HG03469 (cell line): ENCODE results near the gene REV3L.
A peak's percentile ranks its signal among the peaks of the same experiment; 100 is the strongest.
"Not testable (repeated sequence)": the region's sequence is repeated elsewhere in the genome, so short reads cannot be mapped to it uniquely, and the experiment has no call there.

Experiments
- ATAC-seq: cut with Tn5 transposase; IDR thresholded peaks from one replicate; pipeline ENCODE4 v1.9.1; 2021; ENCODE audit warnings: mild to moderate bottlenecking, moderate library complexity, moderate number of reproducible peaks; ENCODE audit not compliant: unreplicated experiment

The REV3L gene

GRCh38 chr6:111381123-111381522 lies 101.9 kb downstream of the REV3L start:
- ATAC-seq: no peak

- no peak for ATAC-seq
These were observed 103.2 kb downstream of the REV3L start for GRCh38 chr6:111379831-111380230.

- no peak for ATAC-seq
These were observed 103.7 kb downstream of the REV3L start for GRCh38 chr6:111379302-111379701.

- ATAC-seq: no peak
These were observed 105.4 kb downstream of the REV3L start for GRCh38 chr6:111377558-111378120.

GRCh38 chr6:111367393-111368088 lies 115.5 kb downstream of the REV3L start:
- ATAC-seq: no peak

GRCh38 chr6:111361648-111362047 lies 121.4 kb downstream of the REV3L start:
- no peak for ATAC-seq

- ATAC-seq: no peak
These were observed 124.6 kb downstream of the REV3L start for GRCh38 chr6:111358454-111358853.

- ATAC-seq: no peak
These were observed 125.3 kb downstream of the REV3L start for GRCh38 chr6:111357705-111358104.

GRCh38 chr6:111356551-111356950 lies 126.5 kb downstream of the REV3L start:
- no peak for ATAC-seq

- no peak for ATAC-seq
These were observed 128.1 kb downstream of the REV3L start for GRCh38 chr6:111354758-111355555.

- no peak for ATAC-seq
These were observed 129.0 kb downstream of the REV3L start for GRCh38 chr6:111353912-111354462.

- no peak for ATAC-seq
These were observed 135.4 kb downstream of the REV3L start for GRCh38 chr6:111347589-111347988.

- no peak for ATAC-seq
These were observed 140.1 kb downstream of the REV3L start for GRCh38 chr6:111342913-111343312.

GRCh38 chr6:111339294-111339693 lies 143.7 kb downstream of the REV3L start:
- no peak for ATAC-seq

GRCh38 chr6:111338843-111339242 lies 144.2 kb downstream of the REV3L start:
- ATAC-seq: peak; percentile 96

- ATAC-seq: no peak
These were observed 145.2 kb downstream of the REV3L start for GRCh38 chr6:111337829-111338236.

- peak; percentile 68 for ATAC-seq
These were observed 153.0 kb downstream of the REV3L start for GRCh38 chr6:111329882-111330633.

- no peak for ATAC-seq
These were observed 156.5 kb downstream of the REV3L start for GRCh38 chr6:111326563-111326962.

- ATAC-seq: no peak
These were observed 160.9 kb downstream of the REV3L start for GRCh38 chr6:111322145-111322544.

- ATAC-seq: not testable (repeated sequence)
These were observed 175.1 kb downstream of the REV3L start for GRCh38 chr6:111307950-111308349.
